Measurements from ENCODE around the gene INCA1. TPM values are rescaled to one million over a fixed set of nuclear protein-coding genes. Genes with fewer than 3 reads are reported as not detected.
A peak's percentile ranks its signal among the peaks of the same experiment; 100 is the strongest.

INCA1 gene
- total RNA-seq, 1 donor from 2014 or later = 2.9 TPM

DNA sequence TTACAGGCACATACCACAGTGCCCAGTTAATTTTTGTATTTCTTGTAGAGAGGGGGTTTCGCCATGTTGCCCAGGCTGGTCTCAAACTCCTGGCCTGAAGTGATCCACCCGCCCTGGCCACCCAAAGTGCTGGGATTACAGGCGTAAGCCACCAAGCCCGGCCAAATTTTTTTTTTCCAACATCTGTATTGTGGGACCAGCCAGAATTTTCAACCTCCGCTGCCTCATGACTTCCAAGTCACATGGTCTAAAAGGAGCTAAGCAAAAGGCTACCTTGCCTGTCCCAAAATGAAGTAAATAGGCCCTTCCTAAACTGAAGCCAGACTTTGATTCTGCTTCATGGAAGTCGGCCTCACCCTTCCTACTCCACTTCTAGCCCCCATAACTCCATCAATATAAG is 25.5 kb downstream of the INCA1 start:
- DNase-seq (ENCODE audit: low spot score) = no peak

DNA sequence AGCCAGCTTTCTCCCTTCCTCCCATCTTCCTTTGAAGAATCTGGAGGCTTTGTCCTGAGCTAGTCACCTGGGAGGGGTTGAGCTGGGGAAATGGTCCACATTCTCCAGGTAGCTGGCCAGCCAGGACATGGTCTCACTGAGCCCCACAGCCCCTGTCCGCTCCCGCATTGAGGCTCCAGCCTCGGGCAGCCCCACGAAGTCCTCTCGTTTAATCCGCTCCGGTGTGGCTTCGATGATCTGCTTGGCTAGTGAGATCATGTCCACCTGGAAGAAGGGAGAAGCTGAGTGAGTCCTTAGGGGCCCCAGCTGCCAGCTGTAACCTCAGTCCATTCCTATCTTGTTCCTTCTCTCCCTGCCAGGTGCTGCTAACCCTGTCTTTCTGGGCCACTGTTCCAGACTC is 27.0 kb downstream of the INCA1 start:
- DNase-seq (ENCODE audit: low spot score) = no peak

DNA sequence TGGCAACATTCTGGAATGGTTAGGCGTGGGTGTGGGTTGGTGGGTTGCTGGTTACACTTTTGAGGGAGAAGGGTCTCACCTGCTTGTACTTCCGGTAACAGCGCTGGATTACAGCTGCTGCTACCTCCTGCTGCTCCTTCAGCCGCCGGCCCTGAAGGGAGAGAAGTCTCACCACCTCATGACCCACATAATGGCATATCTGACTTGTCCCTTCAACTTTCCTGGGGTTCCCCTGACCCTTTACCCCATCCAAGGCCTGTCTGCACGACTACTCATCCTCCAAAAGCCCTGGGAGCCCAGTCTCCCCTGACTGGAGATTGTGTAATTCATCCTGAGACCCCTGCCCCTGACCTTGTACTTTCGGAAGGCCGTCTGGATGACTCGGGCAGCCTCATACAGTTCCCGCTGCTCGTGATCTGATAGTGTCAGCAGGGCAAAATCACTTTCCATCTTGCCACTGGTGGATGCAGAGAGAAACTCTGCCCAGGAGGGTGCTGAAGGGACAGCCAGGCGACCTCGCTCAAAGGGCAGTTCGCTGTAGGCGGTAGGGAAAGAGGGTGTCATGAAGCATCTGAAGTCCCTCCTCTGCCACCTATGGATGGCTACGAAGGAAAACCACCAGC is 27.7 kb downstream of the INCA1 start:
- DNase-seq (ENCODE audit: low spot score) = no peak

DNA sequence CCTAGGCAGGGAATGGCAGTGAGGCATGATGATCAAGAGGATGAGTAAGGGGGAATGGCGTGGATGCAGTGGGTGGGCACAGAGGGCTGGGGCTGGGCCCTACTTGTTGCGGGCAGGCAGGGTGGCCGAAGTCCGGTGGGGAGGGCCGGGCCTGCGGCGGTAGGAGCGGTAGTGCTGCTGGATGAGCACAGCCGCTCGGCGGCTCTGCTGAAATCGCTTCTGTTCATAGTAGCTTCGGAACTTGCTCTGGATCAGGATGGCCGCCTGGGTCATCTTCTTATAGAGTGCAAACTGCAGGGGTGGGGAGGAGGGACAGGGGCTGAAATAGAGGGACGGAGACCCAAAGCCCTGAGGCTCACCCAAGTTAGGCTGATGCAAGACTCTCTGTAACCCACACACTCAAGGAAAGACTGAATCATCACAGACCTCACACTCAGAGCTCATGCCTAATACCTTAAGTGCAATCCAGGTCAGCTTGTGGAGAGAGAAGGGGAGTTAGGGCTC is 28.2 kb downstream of the INCA1 start:
- DNase-seq (ENCODE audit: low spot score) = peak; percentile 71

DNA sequence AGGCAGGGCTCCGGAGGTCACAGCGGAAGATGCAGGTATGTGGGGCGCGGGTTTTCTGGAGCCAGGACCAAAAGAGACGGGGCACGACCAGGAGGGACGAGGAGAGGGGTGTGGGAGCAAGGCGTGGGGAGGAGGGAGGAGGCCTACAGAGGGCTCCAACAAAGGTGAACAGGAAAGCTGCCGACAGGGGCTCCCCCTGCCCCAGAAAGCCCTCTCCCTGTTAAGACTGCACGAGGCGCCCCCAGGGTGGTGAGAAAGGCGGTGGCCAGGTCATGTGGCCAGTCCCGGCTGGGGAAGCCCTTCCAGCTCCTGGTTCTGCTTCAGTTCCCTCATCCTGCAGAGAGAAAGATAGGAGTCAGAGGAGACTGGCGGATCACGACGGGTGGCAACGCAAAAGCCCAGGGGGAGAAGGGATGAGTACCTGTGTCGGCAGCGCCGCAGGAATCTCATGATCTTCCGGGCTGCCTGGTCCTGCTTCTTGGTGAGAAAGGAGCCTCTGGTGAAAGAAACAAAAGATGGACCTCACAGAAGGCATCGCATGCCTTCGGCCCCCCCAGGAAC is 28.8 kb downstream of the INCA1 start:
- DNase-seq (ENCODE audit: low spot score) = peak; percentile 46

DNA sequence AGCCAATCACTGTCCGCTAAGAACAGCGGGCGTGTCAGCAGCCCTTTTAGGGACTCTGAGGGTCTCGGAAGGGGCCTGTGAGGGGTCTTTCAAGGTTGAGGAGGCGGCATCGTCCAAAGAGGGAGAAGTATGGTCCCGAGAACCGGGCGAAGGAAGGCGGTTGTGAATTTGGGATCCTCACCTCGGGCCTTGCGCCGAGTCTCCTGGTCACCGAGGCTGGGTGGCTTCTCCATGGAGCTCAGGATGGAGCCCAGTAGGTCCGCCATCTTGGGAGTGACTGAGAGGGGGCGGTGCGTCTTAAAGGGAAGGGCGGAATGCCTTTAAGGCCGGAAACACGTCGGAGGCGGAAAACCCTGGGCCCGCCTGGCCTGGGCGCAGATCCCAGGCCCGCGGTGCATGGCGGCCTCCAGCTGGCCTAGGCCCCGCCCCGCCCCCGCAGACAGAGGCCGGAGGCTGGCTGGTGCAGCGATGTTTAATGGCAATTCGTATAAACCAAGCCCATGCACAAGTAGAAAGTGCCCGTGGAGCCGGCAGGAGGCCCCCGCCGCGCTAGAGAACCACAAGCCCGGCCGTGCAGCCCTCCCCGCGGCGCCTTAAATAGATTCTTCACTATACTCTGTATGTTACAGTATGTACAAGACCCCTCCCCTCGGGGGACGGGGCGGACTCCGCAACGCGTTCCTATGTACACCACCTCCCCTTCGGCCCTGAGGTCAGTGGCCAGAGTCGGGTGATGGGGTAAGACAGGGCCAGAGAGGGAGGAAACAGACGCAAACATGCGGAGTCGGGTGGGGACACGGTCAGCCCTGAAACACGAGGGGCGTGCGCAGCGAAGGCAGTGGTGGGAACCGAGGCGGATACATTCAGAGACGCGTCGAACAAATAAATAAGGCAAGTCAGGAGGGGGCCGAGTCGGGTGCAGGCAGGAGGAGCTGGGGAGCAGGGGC is 29.5 kb downstream of the INCA1 start, which contains the start of gene SPAG7:
Gene SPAG7, minus strand, starts transcription at position 279 of the 947 bp plus-strand sequence. Its CDS starts 13 bp downstream, at position 266.
- peak; percentile 99 for DNase-seq (ENCODE audit: low spot score)

DNA sequence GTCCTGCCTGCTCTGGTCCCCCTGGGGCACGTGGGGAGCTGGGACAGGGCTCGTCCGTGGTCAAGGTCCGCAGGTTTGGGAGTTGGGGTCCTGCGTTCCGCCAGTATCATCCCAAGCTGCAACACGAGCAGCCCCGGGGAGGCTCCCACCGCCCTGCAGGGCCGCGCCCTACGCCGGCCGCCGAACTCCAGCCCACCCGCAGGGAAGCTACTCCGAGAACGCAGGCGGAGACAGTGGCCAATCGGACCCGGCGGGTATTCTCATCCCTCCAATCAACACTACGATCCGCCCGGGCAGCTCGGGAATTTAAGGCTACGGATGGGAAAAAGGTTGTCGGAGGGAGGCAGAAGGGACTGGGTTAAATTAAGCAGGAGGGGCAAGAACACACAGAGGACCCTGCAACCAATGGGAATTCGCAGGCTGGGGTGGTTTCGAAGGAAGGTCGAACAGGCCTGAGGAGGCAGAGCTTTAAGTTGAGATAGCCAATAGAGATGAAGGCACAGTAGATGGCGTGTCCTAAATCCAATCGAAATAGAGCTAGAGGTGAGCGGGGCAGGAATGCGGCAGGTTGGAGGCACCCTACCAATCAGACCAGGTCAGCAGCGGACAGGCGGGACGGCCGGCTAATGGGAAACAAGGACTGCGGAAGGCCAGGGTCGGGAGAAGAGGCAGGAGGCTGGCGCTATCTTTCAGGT is 30.3 kb downstream of the INCA1 start:
- peak; percentile 100 for DNase-seq (ENCODE audit: low spot score)

DNA sequence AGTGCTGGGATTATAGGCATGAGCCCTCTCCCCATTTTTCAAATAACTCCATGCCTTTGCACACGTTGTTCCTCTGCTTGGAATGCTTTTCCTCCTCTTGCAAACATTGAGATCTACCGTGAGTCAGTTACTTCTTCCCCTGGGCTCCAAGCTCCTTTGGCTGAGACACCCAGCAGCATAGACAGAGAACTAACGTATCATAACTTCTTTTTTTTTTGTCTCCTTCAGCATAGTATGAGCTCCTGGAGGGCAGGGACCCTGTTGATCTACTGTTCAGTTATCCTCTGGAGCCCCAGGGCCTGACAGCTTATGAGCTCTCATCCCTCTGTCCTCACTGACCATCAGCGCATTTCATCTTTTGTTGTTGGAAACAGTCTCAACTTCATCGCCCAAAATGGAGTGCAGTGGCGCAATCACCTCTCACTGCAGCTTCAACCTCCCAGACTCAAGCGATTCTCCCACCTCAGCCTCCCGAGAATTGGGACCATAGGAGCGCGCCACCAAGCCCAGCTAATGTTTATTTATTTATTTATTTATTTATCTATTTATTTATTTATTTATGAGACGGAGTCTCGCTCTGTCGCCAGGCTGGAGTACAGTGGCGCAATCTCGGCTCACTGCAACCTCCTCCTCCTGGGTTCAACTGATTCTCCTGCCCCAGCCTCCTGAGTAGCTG is 31.9 kb downstream of the INCA1 start:
- DNase-seq (ENCODE audit: low spot score) = no peak

DNA sequence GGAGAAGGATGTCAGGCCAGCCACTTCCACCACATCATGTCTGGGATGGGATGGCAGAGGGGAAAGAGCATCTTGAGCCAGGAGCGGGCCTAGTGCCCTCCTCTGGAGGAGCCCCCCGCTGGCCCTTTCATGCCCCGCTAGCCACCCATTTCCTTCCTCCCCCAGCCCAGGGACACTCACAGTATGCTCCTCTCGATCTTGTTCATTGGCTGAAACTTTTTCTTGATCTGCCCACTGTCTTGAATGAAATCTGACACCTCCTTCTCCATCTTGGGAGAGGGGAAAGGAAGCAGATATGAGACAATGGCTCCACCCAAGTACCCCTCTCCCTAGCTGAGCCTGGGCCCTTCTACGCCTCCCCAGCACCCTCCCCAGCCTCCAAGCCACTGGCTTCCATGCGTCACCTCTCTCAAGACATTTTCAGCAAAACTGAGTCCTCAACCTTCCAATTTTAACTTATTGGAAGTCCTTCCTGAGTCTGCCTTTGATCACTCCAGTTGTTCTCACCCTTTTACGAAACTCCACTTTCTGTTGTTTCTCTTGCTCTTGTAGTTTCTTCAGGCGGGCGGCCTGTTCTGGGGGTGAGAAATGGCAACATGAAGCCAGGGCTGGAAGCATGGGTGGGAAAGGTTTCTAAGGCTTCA is 36.9 kb downstream of the INCA1 start:
- DNase-seq (ENCODE audit: low spot score) = no peak

DNA sequence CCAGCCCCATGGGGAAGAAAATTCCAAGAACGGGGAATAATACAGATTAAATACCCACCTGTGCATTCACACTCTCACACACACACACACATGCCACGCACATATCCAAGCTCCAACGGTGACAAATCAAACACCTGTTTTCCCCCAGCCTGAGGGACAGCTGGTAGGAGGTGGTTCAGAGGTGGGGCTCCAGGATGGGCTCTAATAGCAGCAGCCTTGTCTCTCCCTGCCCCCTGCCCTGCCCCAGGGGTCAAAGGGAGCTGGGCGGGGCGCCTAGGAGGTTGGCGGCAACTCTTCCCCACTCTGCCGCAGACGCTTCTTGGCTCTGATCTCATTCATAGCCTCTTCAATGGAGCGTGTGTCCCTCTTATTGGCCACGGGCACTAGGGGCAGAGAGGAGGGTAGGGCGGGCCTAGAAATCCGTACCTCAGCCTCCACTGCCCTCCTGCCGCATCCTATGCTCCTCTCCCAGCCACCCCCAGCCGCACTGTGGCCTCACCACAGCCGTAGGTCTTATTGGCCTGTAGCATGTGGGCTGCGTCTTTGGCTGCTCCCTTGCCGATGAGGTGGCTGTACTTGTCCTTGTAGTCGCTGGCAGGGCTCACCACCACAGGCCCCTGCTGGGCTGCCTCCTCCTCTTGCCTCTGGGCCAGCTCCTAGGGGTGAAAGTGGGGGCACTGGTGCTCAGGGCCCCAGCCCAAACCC is 37.9 kb downstream of the INCA1 start:
- DNase-seq (ENCODE audit: low spot score) = no peak

DNA sequence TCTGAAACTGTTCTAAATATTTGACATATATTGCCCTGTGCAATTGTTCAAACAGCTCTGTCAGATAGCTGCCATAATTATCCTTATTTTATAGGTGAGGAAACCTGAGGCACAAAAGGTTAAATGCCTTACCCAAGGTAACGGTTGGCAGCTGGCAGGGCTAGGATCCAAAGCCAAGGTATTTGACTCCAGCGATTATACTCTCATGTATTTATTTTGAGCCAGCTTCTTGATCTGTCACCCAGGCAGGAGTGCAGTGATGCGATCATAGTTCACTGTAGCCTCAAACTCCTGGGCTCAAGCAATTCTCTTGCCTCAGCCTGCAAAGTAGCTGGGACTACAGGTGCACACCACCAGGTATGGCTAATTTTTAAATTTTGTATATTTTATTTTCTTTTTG is 39.2 kb downstream of the INCA1 start:
- DNase-seq (ENCODE audit: low spot score) = no peak

DNA sequence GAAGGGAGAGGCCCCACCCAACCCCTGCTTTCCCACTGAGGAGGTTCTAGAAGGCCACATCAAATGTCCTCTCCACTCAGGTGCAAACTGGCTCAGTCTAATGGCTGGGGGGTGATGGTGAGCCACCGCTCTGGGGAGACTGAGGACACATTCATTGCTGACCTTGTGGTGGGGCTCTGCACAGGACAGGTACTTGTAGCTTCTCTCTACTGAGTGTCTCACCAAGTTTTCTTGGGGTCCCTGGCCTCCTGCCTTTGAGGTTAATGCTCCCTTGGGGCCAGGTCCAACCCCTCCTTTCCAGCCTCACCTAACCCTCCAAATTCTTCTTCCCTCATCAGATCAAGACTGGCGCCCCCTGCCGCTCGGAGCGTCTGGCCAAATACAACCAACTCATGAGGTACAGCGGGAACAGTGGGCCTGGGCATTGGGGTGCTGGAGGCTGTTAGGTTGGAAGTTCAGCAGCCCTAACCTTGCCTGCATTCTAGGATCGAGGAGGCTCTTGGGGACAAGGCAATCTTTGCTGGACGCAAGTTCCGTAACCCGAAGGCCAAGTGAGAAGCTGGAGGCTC is 40.7 kb downstream of the INCA1 start:
- no peak for DNase-seq (ENCODE audit: low spot score)

DNA sequence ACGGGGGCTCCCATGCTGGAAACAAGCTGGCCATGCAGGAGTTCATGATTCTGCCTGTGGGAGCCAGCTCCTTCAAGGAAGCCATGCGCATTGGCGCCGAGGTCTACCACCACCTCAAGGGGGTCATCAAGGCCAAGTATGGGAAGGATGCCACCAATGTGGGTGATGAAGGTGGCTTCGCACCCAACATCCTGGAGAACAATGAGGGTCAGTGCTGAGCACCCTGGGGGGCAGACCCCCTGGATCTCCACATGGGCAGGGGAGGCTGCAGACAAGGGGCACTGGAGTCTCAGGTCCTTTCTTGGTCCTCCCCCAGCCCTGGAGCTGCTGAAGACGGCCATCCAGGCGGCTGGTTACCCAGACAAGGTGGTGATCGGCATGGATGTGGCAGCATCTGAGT is 42.2 kb downstream of the INCA1 start:
- no peak for DNase-seq (ENCODE audit: low spot score)

DNA sequence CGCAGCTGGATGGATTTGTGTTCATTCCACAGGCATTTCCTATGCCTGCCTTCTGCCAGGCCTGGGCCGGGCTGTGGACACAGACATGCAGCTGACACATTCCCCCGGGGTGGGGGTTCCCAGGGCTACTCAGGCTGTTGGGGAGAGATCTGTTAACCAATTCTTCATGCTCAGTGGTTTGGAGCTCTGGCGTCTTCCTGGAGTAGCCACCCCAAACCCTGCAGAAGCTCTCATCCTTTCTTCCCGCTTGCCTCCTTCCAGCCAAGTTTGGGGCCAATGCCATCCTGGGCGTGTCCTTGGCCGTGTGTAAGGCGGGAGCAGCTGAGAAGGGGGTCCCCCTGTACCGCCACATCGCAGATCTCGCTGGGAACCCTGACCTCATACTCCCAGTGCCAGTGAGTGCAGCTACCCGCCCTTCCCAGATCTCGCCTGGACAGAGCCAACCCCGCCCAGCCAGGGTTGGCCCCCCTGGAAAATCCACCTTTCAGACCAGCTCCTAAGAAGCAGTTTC is 43.8 kb downstream of the INCA1 start:
- peak; percentile 69 for DNase-seq (ENCODE audit: low spot score)

DNA sequence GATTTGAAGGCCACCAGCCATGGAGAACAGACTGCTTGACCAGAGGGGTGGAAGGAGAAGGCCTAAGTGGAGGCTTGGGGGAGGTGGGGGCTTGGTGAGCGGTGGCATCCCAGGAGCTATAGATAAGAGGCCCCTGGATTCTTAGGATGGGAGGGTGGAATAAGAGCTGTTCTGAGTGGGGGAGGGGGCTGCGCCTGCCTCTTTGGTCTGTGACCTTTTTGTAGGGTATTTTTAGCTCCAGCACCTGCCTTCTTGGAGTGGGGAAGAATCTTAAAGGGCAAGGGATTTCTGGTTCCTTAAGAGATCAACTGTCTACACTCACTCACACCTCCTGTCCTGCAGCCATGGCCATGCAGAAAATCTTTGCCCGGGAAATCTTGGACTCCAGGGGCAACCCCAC is 45.8 kb downstream of the INCA1 start:
- no peak for DNase-seq (ENCODE audit: low spot score)

DNA sequence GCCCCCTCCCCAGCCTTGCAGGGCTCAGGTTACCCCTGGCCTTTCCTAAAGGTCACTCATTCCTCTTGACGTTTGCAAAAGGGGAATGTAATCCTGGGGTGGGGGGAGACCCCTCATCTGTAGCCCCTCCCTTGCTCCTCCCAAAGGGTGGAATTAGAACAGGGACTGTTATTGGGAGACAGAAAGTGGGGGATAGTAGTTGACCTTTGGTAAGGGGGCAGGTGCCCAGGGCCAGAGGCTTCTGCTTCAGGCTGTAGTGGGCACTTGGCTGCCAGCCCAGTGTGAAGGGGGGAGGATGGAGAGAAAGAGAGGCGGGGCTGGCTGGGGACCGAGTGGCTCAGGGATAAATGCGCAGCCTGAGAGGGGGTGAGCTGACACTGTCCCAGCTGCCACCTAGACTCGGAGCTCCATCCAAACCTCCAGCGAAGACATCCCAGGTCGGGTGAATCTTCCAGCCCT is 46.5 kb downstream of the INCA1 start, which contains the start of gene ENO3:
Gene ENO3, plus strand, starts transcription at position 374 of the 459 bp plus-strand sequence. CDS start 711 bp downstream, outside the sequence.
- DNase-seq (ENCODE audit: low spot score) = no peak

DNA sequence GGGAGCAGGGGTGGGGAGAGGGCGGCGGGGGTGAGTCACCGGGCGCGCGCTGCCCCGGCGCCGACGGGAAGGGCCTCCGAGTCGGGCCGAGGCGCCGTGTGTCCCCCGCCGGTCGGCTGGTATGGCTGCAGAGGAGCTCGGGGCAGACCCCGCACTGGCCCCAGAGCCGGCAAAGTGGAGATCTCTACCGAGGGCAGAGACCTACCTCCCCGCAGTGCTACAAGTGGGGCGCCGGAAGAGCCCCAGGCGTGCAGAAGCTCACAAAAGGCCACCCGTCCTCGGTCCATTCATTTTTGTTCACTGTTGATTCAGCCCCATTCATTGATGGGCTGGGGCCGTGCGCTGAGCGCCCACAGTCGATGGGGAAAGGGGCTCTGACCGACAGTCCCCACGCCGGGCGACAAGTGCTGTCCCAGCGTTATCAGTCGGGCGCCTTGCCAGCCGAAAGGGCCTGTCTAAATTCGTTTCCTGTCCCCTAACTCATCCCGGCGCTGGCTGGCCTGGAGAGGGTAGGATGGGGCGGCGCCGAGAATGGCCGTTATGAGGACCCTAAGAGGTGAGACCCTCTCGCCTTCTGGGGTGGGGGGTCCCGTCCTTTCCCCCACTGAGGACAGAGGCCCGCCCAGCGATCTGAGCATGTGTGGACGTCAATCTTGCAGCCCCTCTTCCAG is 47.1 kb downstream of the INCA1 start:
- peak; percentile 41 for DNase-seq (ENCODE audit: low spot score)

DNA sequence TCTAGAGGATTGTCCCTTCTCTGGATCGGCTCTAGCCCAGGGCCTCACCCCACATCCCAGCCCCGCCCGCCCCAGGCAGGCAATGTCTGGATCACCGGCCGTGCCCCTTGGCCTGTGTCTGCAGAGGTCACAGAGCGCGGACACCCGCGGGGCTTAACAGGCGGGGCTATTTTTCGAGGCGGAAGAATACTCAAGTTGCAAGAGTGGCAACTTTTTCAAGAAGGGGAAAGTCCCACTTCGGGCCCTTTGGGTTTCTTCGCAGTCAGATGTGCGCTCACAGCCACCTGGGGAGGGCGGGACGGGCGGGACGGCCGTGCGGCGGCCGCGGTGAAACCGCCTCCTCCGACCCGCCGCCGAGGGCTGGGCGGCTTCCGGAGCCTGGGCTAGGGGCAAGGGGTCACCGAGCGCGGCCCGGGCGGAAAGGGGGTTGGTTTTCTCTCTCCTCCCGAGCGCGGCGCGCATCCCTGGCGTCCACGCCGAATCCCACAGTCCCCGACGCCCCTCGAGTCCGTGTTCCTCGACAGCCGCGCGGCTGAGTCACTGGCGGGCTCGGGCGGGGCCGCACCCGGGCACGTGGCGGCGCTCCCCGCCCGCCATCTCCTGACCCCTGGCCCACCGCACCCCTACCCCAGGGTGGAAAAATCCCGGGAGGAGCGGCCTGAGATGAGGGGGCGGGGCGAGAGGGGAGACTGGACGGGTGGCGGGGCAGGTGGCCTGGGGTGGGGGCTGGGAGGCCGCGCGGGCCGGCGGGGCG is 47.8 kb downstream of the INCA1 start:
- peak; percentile 77 for DNase-seq (ENCODE audit: low spot score)

Data from umbilical cord (tissue), 2 donors.